ENCODE measurements around the gene ZNF33B. TPM values are rescaled to one million over a fixed set of nuclear protein-coding genes. Genes with fewer than 3 reads are reported as not detected.

ZNF33B gene
- total and polyA plus RNA-seq, 12 donors, result 3.4 to 19.3 (median 13.4) TPM

DNA sequence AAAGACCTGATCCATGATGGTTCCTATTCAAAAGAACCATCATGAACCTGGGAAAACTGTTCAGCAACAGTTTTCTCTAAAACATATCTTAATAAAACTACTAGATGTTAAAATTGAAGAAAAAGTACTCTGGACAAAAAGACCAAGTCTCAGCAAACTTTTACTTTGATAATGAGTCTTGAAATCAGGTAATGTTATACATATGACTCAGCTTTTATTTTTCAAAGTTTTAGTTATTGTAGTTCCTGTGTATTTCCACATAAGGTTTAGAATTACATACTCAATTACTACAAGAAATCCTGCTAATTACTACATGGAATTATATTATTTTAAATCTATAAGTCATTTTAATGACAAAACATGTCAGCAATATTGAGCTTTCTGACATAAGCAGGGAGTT, 42.2 kb downstream of the ZNF33B start:
- Histone ChIP-seq H3K27me3 (no peaks in the 10 kb centered on the region), H3K4me1 (no peaks in the 10 kb centered on the region), H3K36me3 (peaks cover 0 to 72% (median 36%) of the 10 kb centered on the region in 9 donors), H3K27ac (no peak overlapping the region), H3K9me3 (peaks cover 0 to 65% (median 19%) of the 10 kb centered on the region in 11 donors), H3K4me3 (no peak overlapping the region)
- intact Hi-C loops (cut with DNase I), result no loop called here
- TF ChIP-seq, protein P1, sequence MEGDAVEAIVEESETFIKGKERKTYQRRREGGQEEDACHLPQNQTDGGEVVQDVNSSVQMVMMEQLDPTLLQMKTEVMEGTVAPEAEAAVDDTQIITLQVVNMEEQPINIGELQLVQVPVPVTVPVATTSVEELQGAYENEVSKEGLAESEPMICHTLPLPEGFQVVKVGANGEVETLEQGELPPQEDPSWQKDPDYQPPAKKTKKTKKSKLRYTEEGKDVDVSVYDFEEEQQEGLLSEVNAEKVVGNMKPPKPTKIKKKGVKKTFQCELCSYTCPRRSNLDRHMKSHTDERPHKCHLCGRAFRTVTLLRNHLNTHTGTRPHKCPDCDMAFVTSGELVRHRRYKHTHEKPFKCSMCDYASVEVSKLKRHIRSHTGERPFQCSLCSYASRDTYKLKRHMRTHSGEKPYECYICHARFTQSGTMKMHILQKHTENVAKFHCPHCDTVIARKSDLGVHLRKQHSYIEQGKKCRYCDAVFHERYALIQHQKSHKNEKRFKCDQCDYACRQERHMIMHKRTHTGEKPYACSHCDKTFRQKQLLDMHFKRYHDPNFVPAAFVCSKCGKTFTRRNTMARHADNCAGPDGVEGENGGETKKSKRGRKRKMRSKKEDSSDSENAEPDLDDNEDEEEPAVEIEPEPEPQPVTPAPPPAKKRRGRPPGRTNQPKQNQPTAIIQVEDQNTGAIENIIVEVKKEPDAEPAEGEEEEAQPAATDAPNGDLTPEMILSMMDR (IDR thresholded peaks at IDR 0.05), result no peak
- ATAC-seq, result no peak
- no peak for DNase-seq

DNA sequence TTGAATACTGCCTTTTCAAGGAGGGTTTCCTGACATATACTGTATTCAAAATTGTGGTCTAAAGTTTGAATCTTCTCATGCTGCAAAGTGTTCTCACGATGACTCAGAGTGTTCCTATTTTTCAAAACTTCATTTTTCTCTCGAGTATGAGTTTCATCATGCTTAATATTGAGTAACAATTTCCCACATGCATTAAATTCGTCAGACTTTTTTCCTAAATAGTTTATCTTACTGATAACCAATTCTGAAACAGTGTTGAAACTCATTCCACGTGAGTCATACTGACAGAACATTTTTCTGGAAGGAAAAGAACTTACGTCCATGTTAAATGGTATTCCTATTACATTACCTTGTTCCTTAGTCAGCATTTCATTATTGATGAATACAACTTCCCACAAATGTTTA, 44.1 kb downstream of the ZNF33B start:
- intact Hi-C loops (cut with DNase I), result no loop called here
- H3K9me3 ChIP-seq, result peaks cover 0 to 85% (median 19%) of the 10 kb centered on the region in 11 donors
- H3K27ac ChIP-seq, result no peak overlapping the region
- ATAC-seq (no peak), DNase-seq (no peak)
- H3K27me3 ChIP-seq, result no peaks in the 10 kb centered on the region
- no peaks in the 10 kb centered on the region for H3K4me1 ChIP-seq
- 76 to 79% methylated on average over 5 of the region's 5 CpGs for WGBS, 2 donors
- TF ChIP-seq, protein P1 (IDR thresholded peaks at IDR 0.05), result no peak
- H3K36me3 ChIP-seq, result peaks cover 0 to 75% (median 41%) of the 10 kb centered on the region in 9 donors
- no peak overlapping the region for H3K4me3 ChIP-seq

DNA sequence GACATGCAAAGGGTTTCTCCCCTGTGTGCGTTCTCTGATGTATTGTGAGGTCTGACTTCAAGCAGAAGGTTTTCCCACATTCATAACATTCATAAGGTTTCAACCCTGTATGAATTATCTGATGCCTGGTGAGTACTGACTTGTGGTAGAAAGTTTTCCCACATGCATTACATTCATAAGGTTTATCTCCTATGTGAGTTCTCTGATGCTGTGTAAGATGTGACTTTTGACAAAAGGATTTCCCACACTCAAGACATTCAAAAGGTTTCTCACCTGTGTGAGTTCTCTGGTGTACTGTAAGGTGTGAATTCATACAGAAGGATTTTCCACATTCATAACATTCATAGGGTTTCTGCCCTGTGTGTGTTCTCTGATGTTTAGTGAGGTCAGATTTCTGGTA, 45.1 kb downstream of the ZNF33B start:
- Histone ChIP-seq H3K4me3 (no peak overlapping the region), H3K9me3 (peaks cover 0 to 90% (median 19%) of the 10 kb centered on the region in 11 donors), H3K27ac (no peak overlapping the region), H3K4me1 (no peaks in the 10 kb centered on the region), H3K27me3 (no peaks in the 10 kb centered on the region), H3K36me3 (peaks cover 0 to 81% (median 44%) of the 10 kb centered on the region in 9 donors)
- intact Hi-C loops (cut with DNase I), result no loop called here
- no peak for ATAC-seq
- DNase-seq, result no peak
- WGBS, 2 donors, result 97 to 98% methylated on average over 1 of the region's 1 CpG
- TF ChIP-seq, protein P1 (IDR thresholded peaks at IDR 0.05), result no peak

DNA sequence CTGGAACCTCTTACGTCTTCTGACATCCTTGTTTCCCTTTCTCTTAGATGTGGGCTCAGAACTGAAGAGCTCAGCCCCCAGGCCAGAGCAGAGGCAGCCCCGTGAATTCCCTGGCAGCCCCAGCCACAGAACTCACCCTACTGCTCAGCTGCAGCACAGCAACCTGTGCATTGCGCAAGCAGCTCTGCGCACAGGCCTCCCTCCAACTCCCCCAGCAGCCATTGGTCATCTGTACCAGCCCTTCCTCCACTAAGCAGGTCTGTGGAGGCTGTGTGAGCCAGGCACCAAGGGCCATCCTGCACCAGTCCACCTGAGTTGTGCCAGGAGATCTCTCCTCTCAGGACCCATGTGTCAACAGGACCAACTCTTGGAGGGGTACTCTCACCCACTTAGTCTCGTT, 54.5 kb downstream of the ZNF33B start:
- 86 to 92% methylated on average over 5 of the region's 5 CpGs for WGBS, 2 donors
- Histone ChIP-seq H3K36me3 (peaks cover 0 to 21% (median 0%) of the 10 kb centered on the region in 9 donors), H3K9me3 (peaks cover 0 to 11% (median 0%) of the 10 kb centered on the region in 11 donors), H3K4me1 (no peaks in the 10 kb centered on the region), H3K27me3 (no peaks in the 10 kb centered on the region), H3K27ac (no peak overlapping the region), H3K4me3 (no peak overlapping the region)
- TF ChIP-seq, protein P1 (IDR thresholded peaks at IDR 0.05), result no peak
- no peak for ATAC-seq
- intact Hi-C loops (cut with DNase I), result no loop called here
- DNase-seq, result no peak

Data from heart right ventricle (tissue), 16 donors.